HepG2 (cell line): Measurements from ENCODE around the gene GRK4. TPM values are rescaled to one million over a fixed set of nuclear protein-coding genes. Genes with fewer than 3 reads are reported as not detected.
A peak's percentile ranks its signal among the peaks of the same experiment; 100 is the strongest.

Experiments
- ARNT ChIP-seq: fragments of 450-650 bp; IDR thresholded peaks from 2 replicates; pipeline ENCODE4 v1.6.1; 2017
- BHLHE40 ChIP-seq: IDR thresholded peaks from 2 replicates; pipeline ENCODE4 v1.6.1; 2011; ENCODE audit warnings: low read length, improper control_type of control experiment
- IRF2 ChIP-seq: IDR thresholded peaks from 2 replicates; pipeline ENCODE4 v1.6.1; 2018; ENCODE audit warnings: missing genetic modification reagents, missing compliant biosample characterization
- PRDM10 ChIP-seq: sonication (generic); formaldehyde crosslinking; IDR thresholded peaks from 2 replicates; pipeline ENCODE4 v1.4.0; 2020; ENCODE audit warnings: low read depth, missing genetic modification reagents
- PRMT3 ChIP-seq: sonication (generic); formaldehyde crosslinking; IDR thresholded peaks from 2 replicates; pipeline ENCODE4 v1.8.1; 2022; ENCODE audit warnings: low read depth, mild to moderate bottlenecking, moderate library complexity, missing genetic modification reagents, borderline replicate concordance
- SMAD9 ChIP-seq: sonication (generic); formaldehyde crosslinking; IDR thresholded peaks from 2 replicates; pipeline ENCODE4 v1.5.1; 2020; ENCODE audit warnings: mild to moderate bottlenecking, missing genetic modification reagents
- YEATS4 ChIP-seq: sonication (generic); formaldehyde crosslinking; IDR thresholded peaks from 2 replicates; pipeline ENCODE4 v1.4.0; 2020; ENCODE audit warnings: missing genetic modification reagents, borderline replicate concordance
- ZBTB34 ChIP-seq: sonication (generic); formaldehyde crosslinking; IDR thresholded peaks from 2 replicates; pipeline ENCODE4 v1.8.0; 2022; ENCODE audit warnings: mild to moderate bottlenecking, missing genetic modification reagents
- ZFP36 ChIP-seq: fragments of 150-350 bp; IDR thresholded peaks from 2 replicates; pipeline ENCODE4 v1.6.1; 2018; ENCODE audit warnings: borderline replicate concordance, low read length, low read depth; ENCODE audit not compliant: partially characterized antibody
- ZFP91 ChIP-seq: sonication (generic); formaldehyde crosslinking; IDR thresholded peaks from 2 replicates; pipeline ENCODE4 v1.9.0; 2022; ENCODE audit warnings: missing genetic modification reagents, mild to moderate bottlenecking, borderline replicate concordance
- ZMAT5 ChIP-seq: sonication (generic); formaldehyde crosslinking; IDR thresholded peaks from 2 replicates; pipeline ENCODE4 v1.5.0; 2020; ENCODE audit warnings: mild to moderate bottlenecking, low read depth, missing genetic modification reagents, borderline replicate concordance
- ZNF280D ChIP-seq: sonication (generic); formaldehyde crosslinking; IDR thresholded peaks from 2 replicates; pipeline ENCODE4 v1.5.1; 2020; ENCODE audit warnings: mild to moderate bottlenecking, missing genetic modification reagents
- ZNF530 ChIP-seq: sonication (generic); formaldehyde crosslinking; IDR thresholded peaks from 2 replicates; pipeline ENCODE4 v1.5.0; 2020; ENCODE audit warnings: low read depth, mild to moderate bottlenecking, missing genetic modification reagents
- ZSCAN21 ChIP-seq: sonication (generic); formaldehyde crosslinking; IDR thresholded peaks from 2 replicates; pipeline ENCODE4 v1.8.0; 2022; ENCODE audit warnings: mild to moderate bottlenecking, missing genetic modification reagents, moderate library complexity, borderline replicate concordance
- polyA plus RNA-seq, 8 experiments: library from polyadenylated mRNA; depleted of rRNA in 3 of 8; stranded (reverse) in 7 of 8; unstranded in 1 of 8; fragments of >200 nt; fragmentation: Illumina TruSeq in 4 of 8; extraction: Trizol in 4 of 8; gene quantifications; 2 replicates each; pipeline versions ENCODE4 v1.2.1 to v1.2.3, GENCODE V29; 2011 to 2016; ENCODE audit warnings: low read depth in 4 of 8, missing spikeins in 1 of 8, mixed read lengths in 1 of 8; ENCODE audit not compliant: insufficient read depth in 1 of 8
- total RNA-seq, 5 experiments: library from RNA; depleted of rRNA; stranded (reverse); fragments of >200 nt; fragmentation: Illumina TruSeq; extraction: Trizol; gene quantifications; 2 replicates each; pipeline ENCODE4 v1.2.3, GENCODE V29; 2016; ENCODE audit warnings: low read depth in 1 of 5
- TF ChIP-seq, protein P1 (sequence below): IDR thresholded peaks from 2 replicates; pipeline ENCODE4 v1.6.1; 2016; ENCODE audit warnings: missing biosample characterization, missing genetic modification reagents, low read depth

Gene GRK4
- total and polyA plus RNA-seq, 2 of the 13 experiments (the other 11 are each of a cell fraction or from before 2014, with no cell fraction given), result 1.8 to 2.0 TPM

- TF ChIP-seq ZNF280D (CRISPR knock-in tag), result 0 out of 2 replicates have a peak, but pooled peaks have one; percentile 19
- no peak for TF ChIP-seq ZBTB34
- no peak for TF ChIP-seq ARNT
- no peak for TF ChIP-seq ZNF530 (CRISPR knock-in tag)
- no peak for TF ChIP-seq BHLHE40
- no peak for TF ChIP-seq PRDM10
- TF ChIP-seq ZMAT5 (CRISPR knock-in tag), result no peak
- peak; percentile 64; the same call in 1 of the 2 replicates for TF ChIP-seq ZFP91 (CRISPR knock-in tag)
- 0 out of 2 replicates have a peak, but pooled peaks have one; percentile 4 for TF ChIP-seq ZSCAN21 (CRISPR knock-in tag)
- TF ChIP-seq PRMT3 (CRISPR knock-in tag), result no peak
- no peak for TF ChIP-seq IRF2
- no peak for TF ChIP-seq ZFP36
- TF ChIP-seq YEATS4, result no peak
- no peak for TF ChIP-seq SMAD9 (CRISPR knock-in tag)
- TF ChIP-seq, protein P1, sequence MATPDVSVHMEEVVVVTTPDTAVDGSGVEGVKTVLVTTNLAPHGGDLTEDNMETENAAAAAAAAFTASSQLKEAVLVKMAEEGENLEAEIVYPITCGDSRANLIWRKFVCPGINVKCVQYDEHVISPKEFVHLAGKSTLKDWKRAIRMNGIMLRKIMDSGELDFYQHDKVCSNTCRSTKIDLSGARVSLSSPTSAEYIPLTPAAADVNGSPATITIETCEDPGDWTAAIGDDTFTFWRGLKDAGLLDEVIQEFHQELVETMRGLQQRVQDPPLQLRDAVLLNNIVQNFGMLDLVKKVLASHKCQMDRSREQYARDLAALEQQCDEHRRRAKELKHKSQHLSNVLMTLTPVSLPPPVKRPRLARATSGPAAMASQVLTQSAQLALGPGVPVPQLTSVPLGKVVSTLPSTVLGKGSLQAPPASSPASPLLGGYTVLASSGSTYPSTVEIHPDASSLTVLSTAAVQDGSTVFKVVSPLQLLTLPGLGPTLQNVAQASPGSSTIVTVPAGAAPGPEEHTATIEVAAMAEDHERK, result no peak
Measured at GRCh38 chr4:3041192-3042142, 78.1 kb downstream of the GRK4 start (continued).
